ENCODE measurements around the gene SMARCC1.

DNA sequence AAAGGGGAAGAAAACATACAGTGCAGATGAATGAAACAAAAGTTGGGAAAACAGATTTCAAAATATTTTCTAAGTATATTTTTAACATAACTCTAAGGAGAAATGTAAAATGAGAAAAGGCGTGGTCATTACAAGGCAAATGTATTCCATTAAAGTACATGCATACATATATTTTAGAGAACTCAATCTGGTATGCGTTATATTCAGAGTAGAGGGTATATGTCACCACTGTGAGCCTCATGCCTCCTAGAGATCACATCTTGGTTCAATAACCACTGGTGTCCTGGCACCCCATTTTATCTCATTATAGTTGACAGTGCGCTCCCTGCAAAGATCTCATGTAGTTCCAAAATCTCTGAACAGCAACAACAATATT, 77.5 kb downstream of the SMARCC1 start:
- TF ChIP-seq, protein P1, sequence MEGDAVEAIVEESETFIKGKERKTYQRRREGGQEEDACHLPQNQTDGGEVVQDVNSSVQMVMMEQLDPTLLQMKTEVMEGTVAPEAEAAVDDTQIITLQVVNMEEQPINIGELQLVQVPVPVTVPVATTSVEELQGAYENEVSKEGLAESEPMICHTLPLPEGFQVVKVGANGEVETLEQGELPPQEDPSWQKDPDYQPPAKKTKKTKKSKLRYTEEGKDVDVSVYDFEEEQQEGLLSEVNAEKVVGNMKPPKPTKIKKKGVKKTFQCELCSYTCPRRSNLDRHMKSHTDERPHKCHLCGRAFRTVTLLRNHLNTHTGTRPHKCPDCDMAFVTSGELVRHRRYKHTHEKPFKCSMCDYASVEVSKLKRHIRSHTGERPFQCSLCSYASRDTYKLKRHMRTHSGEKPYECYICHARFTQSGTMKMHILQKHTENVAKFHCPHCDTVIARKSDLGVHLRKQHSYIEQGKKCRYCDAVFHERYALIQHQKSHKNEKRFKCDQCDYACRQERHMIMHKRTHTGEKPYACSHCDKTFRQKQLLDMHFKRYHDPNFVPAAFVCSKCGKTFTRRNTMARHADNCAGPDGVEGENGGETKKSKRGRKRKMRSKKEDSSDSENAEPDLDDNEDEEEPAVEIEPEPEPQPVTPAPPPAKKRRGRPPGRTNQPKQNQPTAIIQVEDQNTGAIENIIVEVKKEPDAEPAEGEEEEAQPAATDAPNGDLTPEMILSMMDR (IDR thresholded peaks at IDR 0.05): no peak
- no peak for TF ChIP-seq ZFX (IDR thresholded peaks at IDR 0.05; ENCODE audit: borderline replicate concordance)
